Effector CD8-positive, alpha-beta T cell (primary cell): Measurements from ENCODE around the gene INPP5A.

Experiments
- DNase-seq: peaks from one replicate; lab custom pipeline; 2025; lab: John Stamatoyannopoulos, UW

The INPP5A gene

GRCh38 chr10:132706701-132707100 is 169.1 kb downstream of the INPP5A start:
- DNase-seq = no peak

DNA sequence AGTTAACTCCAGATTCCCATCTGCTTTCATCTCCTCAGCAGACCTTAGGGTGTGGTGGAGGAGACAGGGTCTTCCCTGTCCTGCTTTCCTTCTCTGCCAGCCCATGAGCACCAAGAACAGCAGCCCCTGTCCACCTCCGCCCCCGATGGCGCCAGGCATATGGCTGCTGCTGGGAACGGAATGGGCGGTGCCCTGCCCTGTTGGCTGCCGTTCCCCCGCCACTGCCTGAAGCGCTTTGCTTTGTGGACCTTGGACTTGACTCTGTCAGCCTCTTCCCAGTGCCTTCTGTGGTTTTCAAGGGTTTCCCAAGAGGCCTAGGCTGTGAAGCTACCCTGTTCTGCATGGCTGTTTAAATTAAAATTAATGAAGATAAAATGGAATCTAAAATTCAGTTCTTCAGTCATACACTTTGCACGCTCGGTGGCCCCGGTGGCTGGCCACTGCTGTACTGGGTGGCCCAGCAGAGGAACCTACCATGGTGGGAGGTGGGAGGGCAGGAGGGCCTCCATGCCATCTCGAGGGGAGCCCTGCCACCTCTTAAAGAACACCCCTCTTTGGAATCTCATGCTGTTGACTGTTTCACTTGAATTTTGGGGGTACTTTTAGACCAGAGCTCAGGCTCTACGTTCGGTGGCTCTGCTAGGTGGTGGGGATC is 169.7 kb downstream of the INPP5A start:
- DNase-seq = no peak

- no peak for DNase-seq
Measured at GRCh38 chr10:132707776-132708171, 170.2 kb downstream of the INPP5A start.

GRCh38 chr10:132708441-132708840 is 170.9 kb downstream of the INPP5A start:
- no peak for DNase-seq

GRCh38 chr10:132708936-132709335 is 171.3 kb downstream of the INPP5A start:
- DNase-seq = no peak

GRCh38 chr10:132709471-132709951 is 171.9 kb downstream of the INPP5A start:
- no peak for DNase-seq

GRCh38 chr10:132710036-132710686 is 172.6 kb downstream of the INPP5A start:
- DNase-seq = no peak

DNA sequence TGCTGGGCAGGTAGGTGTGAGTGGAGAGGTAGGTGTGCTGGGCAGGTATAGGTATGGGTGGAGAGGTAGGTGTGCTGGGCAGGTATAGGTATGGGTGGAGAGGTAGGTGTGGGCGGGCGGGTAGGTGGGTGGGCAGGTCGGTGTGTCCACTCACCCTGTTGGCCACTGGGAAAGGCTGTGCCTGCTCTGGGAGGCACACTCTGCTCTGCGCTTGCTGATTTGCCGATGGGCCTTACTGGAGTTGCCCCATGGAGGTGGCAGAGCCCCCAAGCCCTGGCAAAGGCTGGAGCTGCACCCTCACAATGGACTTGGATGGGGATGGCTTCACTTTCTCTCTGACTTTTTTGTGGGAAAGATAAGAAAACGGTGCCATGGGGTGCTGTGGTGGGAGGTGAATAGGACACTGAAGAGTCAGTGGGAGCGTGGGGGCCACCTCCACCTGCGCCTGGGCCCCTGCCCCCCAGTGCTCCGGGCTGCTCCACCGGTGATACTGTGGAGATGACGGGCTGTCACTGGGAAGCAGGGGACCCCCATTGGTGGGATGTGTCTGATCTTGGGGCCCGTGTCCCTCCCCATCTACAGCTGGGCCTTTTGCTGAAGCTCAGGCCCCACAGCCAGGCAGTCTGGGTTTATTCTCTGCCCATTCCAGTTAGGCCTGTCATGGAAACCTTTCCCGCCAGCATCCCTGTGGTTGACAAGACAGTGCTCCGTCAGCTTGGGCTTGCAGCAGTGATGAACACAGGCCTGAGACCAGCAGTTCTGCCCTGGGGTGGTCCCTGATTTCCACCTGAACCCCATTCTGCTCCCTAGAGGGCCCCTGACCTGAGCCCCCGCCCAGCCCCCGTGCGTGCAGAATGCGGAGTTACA is 173.4 kb downstream of the INPP5A start:
- no peak for DNase-seq

DNA sequence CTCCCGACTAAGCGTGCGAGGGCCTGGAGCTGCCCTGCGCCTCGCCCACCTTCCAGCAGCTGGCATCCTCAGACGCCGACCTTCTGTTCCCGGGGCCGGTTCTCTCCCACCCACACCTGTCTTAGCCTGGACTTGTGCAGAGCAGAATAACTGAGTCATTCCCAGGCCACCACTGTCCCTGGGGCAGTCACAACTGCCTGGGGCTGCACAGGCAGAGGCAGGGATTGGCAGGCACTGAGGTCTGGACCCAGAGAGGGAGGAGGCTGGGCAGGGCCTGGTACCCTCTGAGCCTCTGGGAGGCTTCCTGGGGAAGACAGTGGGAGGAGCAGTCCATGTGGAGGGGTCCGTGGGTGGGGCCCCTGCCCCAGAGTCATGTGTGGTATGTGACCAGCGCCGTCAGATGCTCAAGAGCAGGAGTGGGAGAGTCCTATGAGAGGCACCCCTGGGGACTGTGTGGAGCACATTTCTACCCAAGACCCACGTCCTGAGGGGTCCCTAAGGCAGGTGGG is 174.1 kb downstream of the INPP5A start:
- no peak for DNase-seq

DNA sequence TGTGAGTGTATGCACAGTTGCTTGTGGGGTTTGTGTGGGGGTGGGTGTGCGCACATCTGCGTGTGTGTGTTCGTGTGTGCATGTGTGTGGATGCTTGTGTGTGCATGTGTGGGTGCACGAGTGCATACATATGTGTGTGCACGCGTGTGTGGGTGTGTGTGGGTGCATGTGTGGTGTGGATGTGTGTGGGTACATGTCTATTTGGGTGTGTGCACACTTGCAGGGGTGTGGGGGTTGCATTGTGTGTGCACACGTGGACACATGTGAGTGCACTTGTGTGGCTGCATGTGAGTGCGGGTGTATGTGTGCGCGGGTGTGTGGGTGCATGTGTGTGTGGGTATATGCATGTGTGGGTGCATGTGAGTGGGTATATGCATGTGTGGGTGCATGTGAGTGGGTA is 174.7 kb downstream of the INPP5A start:
- DNase-seq = no peak

- no peak for DNase-seq
Measured at GRCh38 chr10:132712743-132713142, 175.2 kb downstream of the INPP5A start.

DNA sequence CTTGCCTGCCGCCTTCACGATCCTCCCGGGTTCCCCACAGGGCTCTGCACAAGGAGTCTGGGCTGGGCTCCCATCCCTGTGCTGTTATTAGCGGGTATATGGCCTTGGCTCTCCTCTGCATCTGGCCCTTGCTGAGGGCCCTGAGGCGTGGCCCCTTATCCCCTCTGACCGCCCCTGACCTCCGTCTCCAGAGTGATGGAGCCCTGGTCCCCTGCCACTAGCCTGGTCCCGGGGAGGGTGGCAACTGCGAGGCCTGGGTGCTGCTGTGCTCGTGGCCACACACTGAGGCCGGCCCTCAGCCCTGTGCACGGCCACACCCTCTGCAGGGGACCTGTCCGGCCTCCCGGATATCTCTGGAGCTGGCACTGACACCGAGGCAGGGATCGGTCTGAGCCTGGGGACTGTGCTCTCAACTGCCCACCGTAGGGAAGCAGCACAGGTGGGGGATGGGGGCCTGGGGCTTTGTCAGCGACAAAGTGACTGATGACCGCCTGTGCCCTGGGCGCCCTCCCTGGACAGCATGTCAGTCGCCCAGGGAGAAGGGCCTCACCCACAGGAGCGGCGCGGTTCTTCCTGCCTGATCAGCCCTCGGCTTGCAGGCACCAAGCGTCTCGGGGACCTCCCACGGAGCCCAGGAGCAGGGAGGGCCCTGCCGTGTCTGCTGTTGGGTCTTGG is 176.0 kb downstream of the INPP5A start:
- no peak for DNase-seq

DNA sequence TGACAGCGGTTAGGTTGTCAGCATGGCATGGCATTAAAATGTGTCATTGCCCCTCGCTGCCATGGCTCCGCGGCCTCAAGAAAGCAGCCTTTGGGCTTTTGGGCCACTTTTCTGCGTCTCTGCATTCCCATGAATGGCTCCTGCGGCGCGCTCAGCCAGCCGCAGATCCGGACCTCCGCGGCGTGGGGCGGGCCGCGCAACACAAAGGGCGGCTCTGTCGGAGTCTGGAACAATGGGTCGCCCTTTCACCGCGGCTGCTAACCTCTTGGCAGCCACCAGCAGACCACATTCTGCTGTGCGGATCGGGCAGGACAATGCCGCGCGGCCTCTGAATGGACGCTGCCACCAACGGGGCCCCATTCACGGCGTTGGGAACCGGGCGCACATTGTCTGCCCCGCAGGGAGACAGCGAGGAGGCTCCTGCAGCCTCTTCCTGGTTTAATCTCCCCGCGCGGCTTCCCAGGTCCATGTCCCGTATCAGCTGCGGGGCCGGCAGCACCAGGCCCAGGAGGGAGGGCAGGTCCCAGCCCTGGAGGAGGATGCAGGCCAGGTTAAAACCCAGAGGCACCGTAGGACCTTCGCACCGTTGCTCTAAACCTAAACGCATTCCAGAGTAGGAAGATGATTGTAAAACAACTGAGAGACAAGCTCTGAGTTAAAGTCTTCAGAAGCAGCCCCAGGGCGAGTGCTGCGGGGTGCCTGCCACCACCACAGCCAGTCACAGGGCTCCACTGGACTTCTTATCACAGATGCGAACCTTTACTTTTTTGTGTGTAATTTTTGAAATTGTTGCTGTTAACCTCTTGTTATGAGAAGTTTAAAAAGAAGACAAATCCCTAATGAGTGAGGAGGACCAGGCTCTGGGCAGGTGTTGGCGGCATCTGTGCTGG is 176.8 kb downstream of the INPP5A start:
- DNase-seq = no peak

GRCh38 chr10:132714986-132715775 is 177.6 kb downstream of the INPP5A start:
- no peak for DNase-seq

DNA sequence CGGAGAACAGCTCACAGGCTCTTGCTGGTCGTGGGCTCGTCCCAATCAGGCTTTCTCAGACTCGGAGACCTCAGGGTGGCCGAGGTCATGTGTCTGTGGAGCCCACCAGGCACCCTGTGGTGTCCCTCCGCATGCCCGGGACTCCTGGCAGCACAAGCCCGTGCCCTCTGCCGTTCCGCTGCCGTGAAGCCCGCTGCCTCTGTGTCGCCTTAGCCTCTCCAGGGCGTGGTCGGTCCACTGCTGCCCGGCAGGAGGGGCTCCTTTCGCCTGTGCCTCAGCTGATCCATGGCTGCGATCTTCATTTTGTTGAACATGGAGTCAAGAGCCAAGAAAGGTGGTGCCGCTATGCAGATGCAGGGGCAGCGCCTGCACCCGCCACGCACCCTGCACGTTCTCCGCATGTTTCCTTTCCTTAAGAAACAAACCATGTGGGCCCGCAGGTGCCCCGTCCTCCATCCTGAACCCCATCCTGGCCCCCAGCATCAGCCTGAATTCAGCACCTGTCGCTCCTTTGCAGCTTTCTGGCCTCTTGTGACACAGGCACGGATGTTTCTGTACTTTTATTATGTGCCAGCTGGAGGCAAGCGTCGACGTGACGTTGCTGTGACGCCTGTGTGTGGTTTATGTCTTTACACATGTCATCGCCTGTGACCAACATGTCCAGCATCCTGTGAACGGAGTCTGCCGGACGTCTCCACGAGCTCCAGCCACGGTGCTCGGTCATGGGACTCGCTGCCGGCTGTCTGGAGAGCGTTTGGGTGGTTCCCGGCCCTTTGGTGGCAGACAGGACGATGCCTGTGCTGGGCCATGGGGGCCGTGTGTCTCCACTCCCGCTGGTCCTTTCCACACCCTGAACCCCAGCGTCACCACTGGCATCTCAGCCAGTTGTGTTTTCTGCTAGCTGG is 178.4 kb downstream of the INPP5A start:
- DNase-seq = no peak

- no peak for DNase-seq
Measured at GRCh38 chr10:132716691-132717490, 179.3 kb downstream of the INPP5A start.

DNA sequence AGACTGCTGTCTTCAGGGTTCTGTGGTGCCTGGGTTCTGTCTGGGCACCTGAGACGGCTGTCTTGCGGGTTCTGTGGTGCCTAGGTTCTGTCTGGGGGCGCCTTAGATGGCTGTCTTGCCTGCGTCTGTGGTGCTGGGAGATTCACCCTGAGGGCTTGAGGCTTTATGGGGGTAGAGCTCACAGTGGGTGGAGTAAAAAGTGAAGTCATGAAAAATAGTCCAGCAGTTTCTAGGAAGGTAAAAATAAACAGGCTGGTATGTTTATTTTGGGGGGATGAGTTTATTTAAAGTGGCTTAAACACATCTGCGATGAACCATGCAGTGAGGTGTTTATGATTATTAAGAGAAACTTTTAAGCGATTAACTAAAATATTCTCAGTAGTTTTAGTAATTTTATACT is 184.1 kb downstream of the INPP5A start:
- DNase-seq = no peak
